ENCODE results near the gene BCL2L11.

BCL2L11 gene

GRCh38 chr2:111118481-111118980, 2.2 kb upstream of the BCL2L11 start:
- DNase-seq: no peak

DNA sequence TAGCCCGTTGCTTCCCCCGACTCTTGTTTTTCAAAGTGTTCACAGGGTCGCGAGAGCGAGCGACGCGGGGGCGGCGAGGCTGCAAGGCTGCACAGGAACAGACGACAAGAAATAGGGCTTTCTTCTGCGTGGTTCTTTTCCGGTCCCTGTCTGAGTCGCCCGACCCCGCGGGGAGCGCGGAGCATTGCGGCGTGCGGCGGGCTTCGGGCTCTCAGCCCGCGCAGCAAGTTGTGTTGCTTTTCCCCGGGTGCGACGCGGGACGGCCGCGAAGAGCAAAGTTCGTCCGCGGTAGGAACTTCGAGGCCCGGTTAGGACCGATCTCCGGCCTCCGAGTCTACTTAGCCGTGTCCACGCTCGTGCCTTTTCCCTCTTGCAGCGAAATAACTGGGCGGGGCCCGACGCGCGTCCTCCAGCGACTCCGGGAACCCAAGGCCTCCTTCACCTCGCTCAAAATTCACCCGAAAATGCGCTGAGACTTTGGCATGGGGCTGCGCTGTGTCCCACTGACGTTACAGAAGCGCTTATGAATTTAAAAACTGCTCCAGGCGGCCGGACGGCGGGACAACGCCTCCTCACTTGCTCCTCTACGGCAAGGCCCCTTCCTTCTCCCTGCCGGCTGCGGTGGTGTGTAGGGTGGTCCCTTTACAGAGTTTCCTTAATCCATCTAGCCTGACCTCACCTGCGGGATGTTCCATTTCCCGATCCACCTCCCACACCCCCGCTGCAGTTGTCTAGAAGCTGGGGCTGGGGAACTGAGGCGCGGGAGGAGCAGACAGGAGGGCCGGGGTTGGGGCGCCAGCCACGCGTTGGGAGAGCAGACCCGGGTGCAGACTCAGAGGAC, 1.5 kb upstream of the BCL2L11 start:
- DNase-seq: no peak

- DNase-seq: no peak
Observed at GRCh38 chr2:111119822-111120252, 877 bp upstream of the BCL2L11 start.

GRCh38 chr2:111121028-111121827, 514 bp downstream of the BCL2L11 start:
- no peak for DNase-seq

DNA sequence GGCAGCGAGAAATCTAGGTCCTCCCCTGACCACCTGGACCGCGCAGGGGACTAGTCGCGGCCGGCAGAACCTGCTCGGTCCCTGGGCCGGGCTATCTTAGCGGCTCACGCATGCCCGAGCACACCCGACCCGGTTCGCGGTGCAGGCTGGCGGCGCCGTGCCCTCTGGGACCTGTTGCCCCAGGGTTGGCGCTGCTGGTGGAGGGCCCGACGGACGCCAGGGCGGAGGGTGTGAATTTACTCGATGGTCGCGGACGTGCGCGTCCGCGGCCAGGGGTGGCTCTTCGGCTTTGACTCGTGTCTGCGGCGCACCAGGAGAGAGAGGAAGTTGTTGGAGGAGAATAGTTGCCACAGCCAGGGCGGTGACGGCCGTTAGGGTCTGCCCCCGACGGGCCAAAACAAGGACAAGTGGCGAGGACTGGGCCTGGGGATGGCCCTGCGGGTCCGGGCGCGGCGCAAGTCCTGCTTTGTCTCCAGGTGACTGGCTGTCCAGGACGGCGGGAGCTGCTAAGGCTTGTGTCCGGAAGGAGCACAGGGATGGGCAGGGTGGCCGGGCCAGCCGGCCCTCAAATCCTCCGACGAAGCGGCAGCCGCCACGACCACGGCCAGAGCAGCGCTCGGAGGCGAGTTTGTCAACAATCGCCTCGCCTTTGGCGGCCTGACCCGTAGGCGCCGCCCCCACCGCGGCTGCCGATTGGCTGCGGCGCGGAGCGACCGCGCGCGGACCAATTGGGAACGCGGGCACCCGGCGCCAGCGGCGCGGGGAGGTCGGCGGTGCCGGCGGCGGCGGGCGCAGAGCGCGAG, 1.3 kb downstream of the BCL2L11 start:
- peak; percentile 17 for DNase-seq

DNA sequence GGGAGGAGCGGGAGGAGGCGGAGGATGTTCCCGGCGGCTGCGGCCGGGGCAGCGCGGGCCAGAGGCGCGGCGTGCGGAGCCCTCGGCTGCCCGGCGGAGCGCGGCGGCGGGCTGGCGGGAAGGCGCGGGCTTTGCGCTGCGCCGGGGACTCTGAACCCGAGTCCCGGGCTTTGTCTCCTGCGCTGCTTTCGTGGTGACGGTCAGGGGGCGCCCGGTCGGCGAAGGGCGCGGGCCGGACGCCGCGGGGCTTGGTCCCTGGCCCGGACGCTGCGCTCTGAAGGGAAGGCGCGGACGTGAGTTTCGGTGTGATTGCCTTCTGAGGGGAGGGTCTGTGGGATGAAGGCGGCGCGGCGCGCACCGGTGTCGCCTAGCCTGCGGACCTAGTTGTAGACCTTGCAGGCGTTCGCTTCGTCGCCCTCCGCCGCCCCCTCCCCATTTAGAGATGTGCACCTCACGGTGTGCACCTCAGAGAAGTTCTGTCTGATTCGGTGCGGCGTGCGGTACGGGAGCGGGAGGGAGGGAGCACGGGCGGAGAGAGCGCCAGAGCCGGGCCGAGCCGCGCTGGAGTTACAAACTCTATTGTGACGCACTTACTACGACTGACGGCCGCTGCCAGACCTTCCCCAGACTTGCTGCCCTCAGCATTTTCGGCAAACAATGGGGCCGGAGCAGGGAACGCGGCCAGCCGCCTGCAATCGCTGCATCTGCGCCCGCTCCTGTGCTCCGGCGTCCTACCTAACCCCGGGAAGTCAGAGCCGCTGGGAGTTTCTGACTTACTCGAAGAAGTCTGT, 2.1 kb downstream of the BCL2L11 start:
- DNase-seq: no peak

DNA sequence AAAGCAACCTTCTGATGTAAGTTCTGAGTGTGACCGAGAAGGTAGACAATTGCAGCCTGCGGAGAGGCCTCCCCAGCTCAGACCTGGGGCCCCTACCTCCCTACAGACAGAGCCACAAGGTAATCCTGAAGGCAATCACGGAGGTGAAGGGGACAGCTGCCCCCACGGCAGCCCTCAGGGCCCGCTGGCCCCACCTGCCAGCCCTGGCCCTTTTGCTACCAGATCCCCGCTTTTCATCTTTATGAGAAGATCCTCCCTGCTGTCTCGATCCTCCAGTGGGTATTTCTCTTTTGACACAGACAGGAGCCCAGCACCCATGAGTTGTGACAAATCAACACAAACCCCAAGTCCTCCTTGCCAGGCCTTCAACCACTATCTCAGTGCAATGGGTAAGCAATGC, 3.0 kb downstream of the BCL2L11 start:
- DNase-seq: no peak

GRCh38 chr2:111126581-111126980, 5.9 kb downstream of the BCL2L11 start:
- no peak for DNase-seq

DNA sequence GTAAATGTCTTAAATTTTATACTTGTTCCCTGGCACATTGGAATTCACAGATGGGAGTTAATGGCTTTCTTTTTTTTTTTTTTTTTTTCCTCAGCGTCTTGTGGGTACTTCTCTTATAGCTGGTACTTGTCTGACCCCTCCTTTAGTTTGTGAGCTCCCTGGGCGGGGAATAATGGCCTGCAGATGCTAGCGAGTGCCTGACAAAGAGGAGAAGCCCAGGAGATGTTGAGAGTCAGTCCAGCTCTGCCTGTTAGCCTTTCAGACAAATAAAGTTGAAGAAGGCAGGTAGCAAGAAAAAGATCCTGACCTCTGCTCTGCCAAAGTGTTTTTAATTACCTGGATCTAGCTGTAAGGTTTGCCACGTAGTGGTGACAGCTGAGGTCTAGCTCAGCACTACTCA, 6.6 kb downstream of the BCL2L11 start:
- no peak for DNase-seq

GRCh38 chr2:111128096-111128495, 7.4 kb downstream of the BCL2L11 start:
- no peak for DNase-seq

DNA sequence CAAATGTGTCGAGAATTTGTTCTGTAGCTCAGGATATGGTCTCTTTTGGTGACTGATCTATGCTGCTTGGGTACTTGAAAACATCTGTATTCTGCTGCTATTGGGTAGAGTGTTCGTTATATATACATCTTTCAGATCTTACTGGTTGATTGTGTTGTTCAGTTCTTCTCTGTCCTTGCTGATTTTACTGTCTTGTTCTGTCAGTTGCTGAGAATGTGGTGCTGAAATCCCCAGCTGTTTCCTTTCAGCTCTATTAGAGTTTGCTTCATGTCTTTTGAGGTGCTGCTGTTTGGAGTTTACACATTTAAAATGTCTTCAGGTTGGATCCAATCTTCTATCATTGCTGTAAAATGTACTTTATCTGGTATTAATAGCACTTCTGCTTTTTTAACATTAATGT, 12.9 kb downstream of the BCL2L11 start:
- no peak for DNase-seq

- no peak for DNase-seq
Observed at GRCh38 chr2:111134055-111134454, 13.3 kb downstream of the BCL2L11 start.

DNA sequence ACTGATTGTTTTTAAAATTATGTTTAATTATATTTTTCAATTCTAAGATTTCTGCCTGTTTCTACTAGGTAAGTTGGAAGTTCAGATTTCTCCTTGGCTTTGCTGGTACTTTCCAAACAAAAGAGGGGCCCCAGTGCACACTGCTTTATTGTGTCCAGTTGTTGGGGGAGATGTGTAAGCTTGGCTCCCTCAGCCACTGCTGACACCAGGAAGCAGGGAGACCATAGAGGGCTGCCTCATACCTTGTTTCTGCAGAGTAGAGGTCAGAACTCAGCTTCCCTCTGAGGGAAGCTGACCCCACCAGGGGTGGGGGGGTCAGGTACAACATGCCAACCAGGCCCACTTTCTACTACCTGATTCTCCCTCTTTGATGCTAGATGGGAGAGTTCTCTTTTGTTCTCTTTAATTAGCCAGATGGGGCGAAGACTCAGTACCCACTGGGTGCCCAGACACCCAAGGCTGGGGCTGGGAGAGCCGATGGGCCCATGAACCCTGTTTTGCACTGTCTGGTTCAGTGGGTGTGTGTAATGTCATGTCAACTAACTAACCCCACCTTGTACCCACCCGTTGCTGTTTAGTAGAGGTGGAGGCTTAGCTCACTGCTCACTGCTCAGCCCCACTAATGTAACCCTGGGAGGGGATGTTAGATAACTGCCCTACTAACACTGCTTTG, 14.7 kb downstream of the BCL2L11 start:
- no peak for DNase-seq

GRCh38 chr2:111135910-111136297, 15.2 kb downstream of the BCL2L11 start:
- DNase-seq: no peak

DNA sequence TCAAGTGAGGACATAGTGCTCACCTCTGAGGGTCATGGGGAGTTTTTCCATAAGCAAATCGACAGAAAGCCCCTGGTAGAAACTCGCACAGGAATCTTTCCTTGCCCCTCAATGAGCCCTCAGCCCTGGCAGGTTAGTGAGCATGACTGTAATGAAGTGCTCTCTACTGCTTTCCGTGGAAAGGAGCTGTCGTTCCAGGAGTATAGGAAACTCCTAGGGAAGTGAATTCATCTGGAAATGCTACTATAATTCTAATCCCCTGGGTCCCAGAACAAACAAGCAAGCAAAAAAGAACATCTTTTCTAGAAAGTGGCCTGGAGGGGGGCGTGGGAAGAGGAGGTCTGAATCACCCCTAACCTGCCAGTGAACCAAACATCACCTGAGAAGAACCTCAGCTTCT, 18.1 kb downstream of the BCL2L11 start:
- no peak for DNase-seq

DNA sequence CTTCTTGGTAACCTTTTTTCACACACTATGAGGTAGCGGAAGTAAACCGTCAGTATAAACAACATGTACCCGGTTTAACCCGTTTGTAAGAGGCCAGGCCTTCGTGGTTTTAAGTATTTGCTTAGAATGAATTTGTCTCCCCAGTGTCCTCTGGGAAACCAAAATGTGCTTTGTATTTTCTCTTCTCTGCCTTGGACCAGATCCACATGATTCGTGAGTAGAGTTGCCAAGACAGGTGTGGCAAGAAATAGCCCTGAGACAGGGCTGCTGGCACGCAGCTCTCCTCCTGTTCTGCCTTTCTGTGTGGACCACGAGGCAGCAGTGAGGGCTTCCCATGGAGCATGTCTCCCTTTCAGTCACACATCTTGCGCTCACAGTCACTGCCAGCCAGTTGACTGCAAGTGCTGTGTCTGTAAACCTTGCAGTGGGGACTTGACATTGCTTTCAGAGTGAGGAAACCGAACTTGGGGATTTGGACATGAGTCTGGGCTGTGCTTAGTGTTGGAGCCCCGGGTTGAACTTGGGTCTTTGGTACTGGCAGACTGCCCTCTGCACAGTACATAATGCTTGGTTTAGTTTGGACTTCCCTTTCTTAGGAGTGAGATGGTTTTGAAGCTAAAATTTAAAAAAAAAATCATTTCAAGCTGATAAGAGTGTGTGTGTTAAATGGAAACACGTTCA, 19.1 kb downstream of the BCL2L11 start:
- no peak for DNase-seq

DNA sequence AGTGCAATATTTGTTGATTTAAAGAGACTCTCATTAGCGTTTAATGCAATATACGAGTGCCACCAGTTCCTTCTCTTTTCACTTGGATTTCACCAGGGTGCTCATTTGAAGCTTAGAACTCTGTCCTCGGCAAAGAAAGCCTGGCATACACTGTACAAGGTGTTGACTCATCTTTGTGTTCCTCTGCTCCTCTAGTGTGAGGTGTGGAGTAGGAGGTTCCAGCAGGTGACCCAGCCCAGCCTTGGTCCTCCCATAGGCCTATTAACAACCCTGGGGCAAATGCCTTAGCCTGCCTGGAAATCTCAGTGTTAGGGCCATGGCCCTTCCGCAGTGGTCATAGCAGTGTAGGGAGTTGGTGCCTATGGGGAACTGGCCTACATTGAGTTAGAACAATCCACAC, 20.1 kb downstream of the BCL2L11 start:
- DNase-seq: no peak

DNA sequence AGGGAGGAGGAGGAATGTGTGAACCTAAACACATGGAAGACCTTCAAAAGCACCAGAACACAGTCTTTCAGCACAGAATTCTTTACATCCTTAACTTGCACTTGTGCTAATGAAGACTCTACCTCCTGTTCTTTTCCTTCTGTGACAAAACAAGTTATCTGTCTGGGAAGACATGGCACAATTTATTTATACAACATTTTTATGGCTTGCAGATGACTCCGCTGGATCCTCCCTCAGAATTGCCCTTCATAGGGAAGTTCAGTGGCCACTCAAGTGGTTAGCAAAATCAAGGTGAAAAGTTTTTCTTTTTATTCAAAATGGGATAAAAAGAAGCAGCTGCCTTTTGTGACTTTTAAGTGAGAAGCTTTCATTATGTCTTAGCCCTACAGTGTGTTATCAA, 21.4 kb downstream of the BCL2L11 start:
- DNase-seq: no peak

- no peak for DNase-seq
Observed at GRCh38 chr2:111143107-111143842, 22.6 kb downstream of the BCL2L11 start.

- no peak for DNase-seq
Observed at GRCh38 chr2:111143843-111144198, 23.1 kb downstream of the BCL2L11 start.

All from SIG-M5 (cell line).